ENCODE data around the gene LYRM7.

GRCh38 chr5:131222731-131223130 lies 52.0 kb downstream of the LYRM7 start:
- TF ChIP-seq CTCF (IDR thresholded peaks at IDR 0.05; ENCODE audit: low read length) (no peak), EZH2phosphoT487 (IDR thresholded peaks at IDR 0.05; ENCODE audit: low read length) (no peak), EZH2 (optimal IDR thresholded peaks at IDR 0.05; ENCODE audit: low read depth, low read length) (no peak)

Measured in MM.1S (cell line).